GM12878 (cell line): ENCODE measurements around the gene MACROD2. TPM values are rescaled to one million over a fixed set of nuclear protein-coding genes. Genes with fewer than 3 reads are reported as not detected.

ENCODE experiments used
- ATAC-seq: fragments of 200-7000 bp; cut with Tn5 transposase; 3 replicates; pipeline ENCODE4 v1.9.1; 2020; ENCODE audit warnings: mild to moderate bottlenecking, moderate library complexity
- BruUV-seq: library from RNA; stranded (reverse); fragments of 400-500 nt; replicated peaks from 2 replicates; lab custom pipeline; 2021; lab: Mats Ljungman, UMichigan
- CTCF ChIA-PET: fragments of 300-600 bp; sonication (Branson Sonifier 250); formaldehyde crosslinking; extraction: SDS; loops from one replicate; lab custom pipeline; 2021; ENCODE audit warnings: inconsistent platforms; lab: Yijun Ruan, JAX
- POLR2A ChIA-PET: fragments of 350-600 bp; formaldehyde crosslinking; extraction: SDS; loops from one replicate; lab custom pipeline; 2021; ENCODE audit warnings: inconsistent platforms; lab: Charles Lee
- RAD21 ChIA-PET: fragments of 300-600 bp; sonication (Branson Sonifier 250); formaldehyde crosslinking; loops from one replicate; lab custom pipeline; 2023; ENCODE audit warnings: antibody characterized with exemption; ENCODE audit not compliant: unreplicated experiment; lab: Charles Lee
- SMC1A ChIA-PET: fragments of 300-600 bp; sonication (Branson Sonifier 250); formaldehyde crosslinking; loops from one replicate; lab custom pipeline; 2023; ENCODE audit not compliant: unreplicated experiment, uncharacterized antibody; lab: Charles Lee
- DNase-seq: peaks from one replicate; pipeline ENCODE4 v3.0.0-alpha.2; 2011; ENCODE audit warnings: low read depth, low spot score
- FAIRE-seq: peaks from 3 replicates; lab custom pipeline; 2011; peaks lifted over from hg19 to GRCh38; lab: Jason Lieb, UNC
- H2AFZ ChIP-seq: 2 replicates; pipeline ENCODE4 v1.6.0; 2011; ENCODE audit warnings: low read depth, low read length, control low read depth; ENCODE audit not compliant: control insufficient read depth
- H3K27ac ChIP-seq: 2 replicates; pipeline ENCODE4 v1.5.1; 2011; ENCODE audit warnings: control low read depth; ENCODE audit not compliant: control insufficient read depth, insufficient read depth
- H3K27me3 ChIP-seq, 2 experiments: replicated peaks in 1 of 2; 2 replicates each; pipeline versions ENCODE4 v1.6.0 to v1.6.1; 2011; ENCODE audit warnings: low read length in 1 of 2; ENCODE audit not compliant: control insufficient read depth in 2 of 2, insufficient read depth in 2 of 2
- H3K36me3 ChIP-seq, 2 experiments: 2 replicates each; pipeline ENCODE4 v1.5.1; 2011; ENCODE audit warnings: low read length in 1 of 2; ENCODE audit not compliant: control insufficient read depth in 2 of 2, insufficient read depth in 2 of 2
- H3K4me1 ChIP-seq: 2 replicates; pipeline ENCODE4 v1.6.1; 2011; ENCODE audit warnings: mild to moderate bottlenecking, low read length, moderate library complexity, mixed read lengths; ENCODE audit not compliant: control insufficient read depth, insufficient read depth
- H3K4me2 ChIP-seq: 2 replicates; pipeline ENCODE4 v1.6.0; 2011; ENCODE audit warnings: control low read depth; ENCODE audit not compliant: control insufficient read depth, insufficient read depth
- H3K4me3 ChIP-seq: fragments of 200-600 bp; sonication (generic); 2 replicates; pipeline ENCODE4 v1.5.1; 2016
- H3K79me2 ChIP-seq: 2 replicates; pipeline ENCODE4 v1.6.0; 2011; ENCODE audit warnings: low read length; ENCODE audit not compliant: control insufficient read depth, insufficient read depth
- H3K9ac ChIP-seq: 2 replicates; pipeline ENCODE4 v1.8.0; 2011; ENCODE audit warnings: low read length, control low read depth, mixed read lengths; ENCODE audit not compliant: control insufficient read depth, insufficient read depth
- H3K9me3 ChIP-seq: replicated peaks from 3 replicates; pipeline ENCODE4 v1.5.1; 2011; ENCODE audit warnings: mild to moderate bottlenecking, low read length; ENCODE audit not compliant: control insufficient read depth, insufficient read depth
- H4K20me1 ChIP-seq: 2 replicates; pipeline ENCODE4 v1.6.0; 2011; ENCODE audit not compliant: control insufficient read depth, insufficient read depth
- ATF2 ChIP-seq: IDR thresholded peaks from 2 replicates; pipeline ENCODE4 v1.6.1; 2012; ENCODE audit warnings: low read length, inconsistent platforms
- CBX3 ChIP-seq: fragments of 200-600 bp; sonication (generic); IDR thresholded peaks from 2 replicates; pipeline ENCODE4 v1.6.1; 2016; ENCODE audit warnings: low read depth, borderline replicate concordance
- E2F4 ChIP-seq: IDR thresholded peaks from 2 replicates; pipeline ENCODE4 v1.6.1; 2012; ENCODE audit warnings: low read depth, low read length, improper control_type of control experiment
- E4F1 ChIP-seq: fragments of 450-650 bp; IDR thresholded peaks from 2 replicates; pipeline ENCODE4 v1.6.1; 2018; ENCODE audit warnings: borderline replicate concordance, mild to moderate bottlenecking; ENCODE audit not compliant: partially characterized antibody
- EZH2 ChIP-seq: IDR thresholded peaks from 2 replicates; pipeline ENCODE4 v1.6.1; 2012; ENCODE audit warnings: low read depth, mild to moderate bottlenecking, control low read depth, inconsistent platforms, low read length, borderline replicate concordance; ENCODE audit not compliant: control insufficient read depth
- FOS ChIP-seq: IDR thresholded peaks from 3 replicates; pipeline ENCODE4 v1.6.1; 2011; ENCODE audit warnings: borderline replicate concordance; ENCODE audit not compliant: insufficient read length; ENCODE audit errors: extremely low read depth
- FOXK2 ChIP-seq: fragments of 450-650 bp; IDR thresholded peaks from 2 replicates; pipeline ENCODE4 v1.6.1; 2017; ENCODE audit warnings: mild to moderate bottlenecking, moderate library complexity
- IRF4 ChIP-seq: IDR thresholded peaks from 2 replicates; pipeline ENCODE4 v1.6.1; 2011; ENCODE audit warnings: low read depth, low read length
- JUND ChIP-seq: IDR thresholded peaks from 2 replicates; pipeline ENCODE4 v1.6.1; 2012; ENCODE audit warnings: low read depth, mild to moderate bottlenecking, low read length, improper control_type of control experiment, moderate library complexity
- NBN ChIP-seq: fragments of 450-650 bp; IDR thresholded peaks from 2 replicates; pipeline ENCODE4 v1.6.1; 2016
- RCOR1 ChIP-seq: conservative IDR thresholded peaks from 2 replicates; pipeline ENCODE4 v1.6.1; 2012; ENCODE audit warnings: low read depth, low read length, improper control_type of control experiment
- SMAD1 ChIP-seq: fragments of 450-650 bp; IDR thresholded peaks from 2 replicates; pipeline ENCODE4 v1.6.1; 2018; ENCODE audit warnings: mild to moderate bottlenecking, low read depth; ENCODE audit not compliant: partially characterized antibody
- SP1 ChIP-seq: IDR thresholded peaks from one replicate; pipeline ENCODE4 v1.6.1; 2011; ENCODE audit warnings: low read depth, low read length
- ZSCAN29 ChIP-seq: fragments of 450-650 bp; IDR thresholded peaks from 2 replicates; pipeline ENCODE4 v1.6.1; 2017; ENCODE audit warnings: mild to moderate bottlenecking, moderate library complexity
- WGBS: methylation state at CpG from one replicate; pipeline ENCODE4 v1.1.6; 2016; ENCODE audit warnings: low lambda C conversion rate; ENCODE audit not compliant: insufficient replicate concordance, insufficient coverage; ENCODE audit errors: missing lambda C conversion rate; 5-methylcytosine and 5-hydroxymethylcytosine counted together
- in situ Hi-C: fragments of 300-500 bp; cut with MboI; formaldehyde crosslinking; loops from 9 replicates; pipeline ENCODE4 v1.14.3; 2018; ENCODE audit warnings: mixed read lengths
- intact Hi-C: fragments of 100-400 bp; cut with micrococcal nuclease; formaldehyde crosslinking; loops from one replicate; pipeline ENCODE4 v1.14.2; 2022; ENCODE audit not compliant: unreplicated experiment
- polyA plus RNA-seq, 11 experiments: library from polyadenylated mRNA; depleted of rRNA in 4 of 11; unstranded in 6 of 11; stranded (reverse) in 5 of 11; fragments of >200 nt; fragmentation: Nextera tagmentation in 4 of 11; fragmentation: Illumina TruSeq in 1 of 11; extraction: Ambion mirVana in 4 of 11; extraction: Trizol in 1 of 11; gene quantifications; 1 replicate in 1 of 11; 2 replicates in 10 of 11; pipeline versions ENCODE4 v1.2.1 to v1.2.3, GENCODE V29; 2011 to 2016; ENCODE audit warnings: inconsistent platforms in 2 of 11, missing spikeins in 2 of 11, low read depth in 1 of 11
- total RNA-seq, 4 experiments: library from RNA; depleted of rRNA in 3 of 4; stranded (reverse); fragments of >200 nt in 3 of 4; fragmentation: Illumina TruSeq in 1 of 4; extraction: Trizol in 1 of 4; gene quantifications; 2 replicates each; pipeline versions ENCODE4 v1.2.1 to v1.2.3, GENCODE V29; 2013 to 2021

MACROD2 gene
- total and polyA plus RNA-seq, 10 of the 15 experiments (the other 5 are each of a cell fraction or from before 2014, with no cell fraction given) = 1.1 to 21.5 (median 2.2) TPM

- ATAC-seq = no peak
- H3K4me3 ChIP-seq = no peak overlapping the region
- H3K4me2 ChIP-seq = no peak overlapping the region
- WGBS = 53% methylated on average over 4 of the region's 4 CpGs
- H3K4me1 ChIP-seq = no peaks in the 10 kb centered on the region
- no peak overlapping the region for H2AFZ ChIP-seq
- ChIA-PET SMC1A (no interaction called here), RAD21 (no interaction called here), POLR2A (no interaction called here), CTCF (no interaction called here)
- no peaks in the 10 kb centered on the region for H3K36me3 ChIP-seq
- no peaks in the 10 kb centered on the region for H4K20me1 ChIP-seq
- no peak overlapping the region for H3K27ac ChIP-seq
- DNase-seq = no peak
- no TSS peak for BruUV-seq
- FAIRE-seq = no peak
- no peaks in the 10 kb centered on the region for H3K27me3 ChIP-seq
- no peaks in the 10 kb centered on the region for H3K79me2 ChIP-seq
- no peak overlapping the region for H3K9ac ChIP-seq
- no peaks in the 10 kb centered on the region for H3K9me3 ChIP-seq
- intact Hi-C loops (no loop called here), in situ Hi-C loops (no loop called here)
- TF ChIP-seq NBN (no peak), JUND (no peak), SMAD1 (no peak), EZH2 (no peak), ATF2 (no peak), FOS (no peak), IRF4 (no peak), RCOR1 (no peak), E2F4 (no peak), E4F1 (no peak), SP1 (no peak), FOXK2 (no peak), CBX3 (no peak), ZSCAN29 (no peak)
Observed at GRCh38 chr20:15609921-15610320, 1614.6 kb downstream of the MACROD2 start.
